Common myeloid progenitor, CD34-positive (primary cell): Measurements from ENCODE around the gene PLCL1.

Source experiments
- CTCF ChIA-PET: fragments of 350-600 bp; sonication (Branson Sonifier 250); formaldehyde crosslinking; loops from one replicate; lab custom pipeline; 2021; ENCODE audit warnings: antibody characterized with exemption; lab: Charles Lee
- POLR2A ChIA-PET: fragments of 350-600 bp; sonication (Branson Sonifier 250); formaldehyde crosslinking; loops from one replicate; lab custom pipeline; 2021; ENCODE audit warnings: antibody characterized with exemption; lab: Charles Lee
- DNase-seq, 3 donors: peaks; one replicate each; pipeline versions ENCODE4 v3.0.0 to v3.0.0-alpha.2; 2013
- H3K27ac ChIP-seq, 2 experiments: 1 replicate in 1 of 2; 2 replicates in 1 of 2; pipeline ENCODE4 v1.7.0; 2013; ENCODE audit warnings: inconsistent platforms in 2 of 2, low read length in 2 of 2, mild to moderate bottlenecking in 2 of 2, low read depth in 1 of 2, moderate library complexity in 1 of 2; ENCODE audit not compliant: severe bottlenecking in 2 of 2, insufficient read depth in 1 of 2, poor library complexity in 1 of 2
- H3K27me3 ChIP-seq, 5 experiments: replicated peaks in 2 of 5; 1 replicate in 3 of 5; 2 replicates in 2 of 5; pipeline versions ENCODE4 v1.6.1 to v1.7.0; 2013; ENCODE audit warnings: low read length in 4 of 5, mild to moderate bottlenecking in 2 of 5, moderate library complexity in 2 of 5, inconsistent platforms in 1 of 5; ENCODE audit not compliant: insufficient read depth in 5 of 5, control insufficient read depth in 4 of 5
- H3K36me3 ChIP-seq, 4 experiments: 1 replicate in 2 of 4; 2 replicates in 2 of 4; pipeline versions ENCODE4 v1.6.1 to v1.7.0; 2013; ENCODE audit warnings: low read length in 3 of 4, control low read depth in 1 of 4, mild to moderate bottlenecking in 1 of 4; ENCODE audit not compliant: control insufficient read depth in 4 of 4, insufficient read depth in 4 of 4
- H3K4me1 ChIP-seq, 4 experiments: 1 replicate in 3 of 4; 2 replicates in 1 of 4; pipeline versions ENCODE4 v1.6.1 to v1.7.1; 2013; ENCODE audit warnings: low read length in 3 of 4, mild to moderate bottlenecking in 3 of 4, control low read depth in 1 of 4, inconsistent platforms in 1 of 4, moderate library complexity in 1 of 4; ENCODE audit not compliant: control insufficient read depth in 4 of 4, insufficient read depth in 4 of 4; ENCODE audit errors: control extremely low read depth in 1 of 4
- H3K4me3 ChIP-seq, 7 experiments: 1 replicate in 4 of 7; 2 replicates in 3 of 7; pipeline versions ENCODE4 v1.5.1 to v1.7.0; 2013; ENCODE audit warnings: mild to moderate bottlenecking in 7 of 7, low read length in 6 of 7, moderate library complexity in 6 of 7, inconsistent platforms in 2 of 7, low read depth in 2 of 7, control low read depth in 1 of 7; ENCODE audit not compliant: insufficient read depth in 4 of 7, control insufficient read depth in 1 of 7; ENCODE audit errors: extremely low read depth in 1 of 7
- H3K9me3 ChIP-seq, 5 experiments: 1 replicate in 4 of 5; 2 replicates in 1 of 5; pipeline versions ENCODE4 v1.6.1 to v1.7.1; 2013; ENCODE audit warnings: low read length in 4 of 5, mild to moderate bottlenecking in 2 of 5, inconsistent platforms in 1 of 5, low read depth in 1 of 5, moderate library complexity in 1 of 5; ENCODE audit not compliant: control insufficient read depth in 4 of 5, insufficient read depth in 2 of 5; ENCODE audit errors: control extremely low read depth in 1 of 5
- WGBS: methylation state at CpG from one replicate; pipeline ENCODE4 v1.1.5; 2013; ENCODE audit not compliant: insufficient coverage; 5-methylcytosine and 5-hydroxymethylcytosine counted together

PLCL1 gene

GRCh38 chr2:198143793-198144192 lies 339.4 kb downstream of the PLCL1 start:
- ChIA-PET POLR2A (no interaction called here), CTCF (no interaction called here)
- H3K4me3 ChIP-seq: no peak overlapping the region
- no peaks in the 10 kb centered on the region for H3K9me3 ChIP-seq
- peaks cover 0 to 1% (median 0%) of the 10 kb centered on the region in 5 experiments for H3K27me3 ChIP-seq
- 100% methylated on average over 1 of the region's 1 CpG for WGBS
- H3K36me3 ChIP-seq: no peaks in the 10 kb centered on the region
- H3K27ac ChIP-seq: no peak overlapping the region
- peaks cover 0 to 6% (median 2%) of the 10 kb centered on the region in 4 experiments for H3K4me1 ChIP-seq
- no peak for DNase-seq

GRCh38 chr2:198144660-198145059 lies 340.3 kb downstream of the PLCL1 start:
- H3K27ac ChIP-seq: no peak overlapping the region
- POLR2A ChIA-PET: no interaction called here
- no peaks in the 10 kb centered on the region for H3K9me3 ChIP-seq
- DNase-seq: peak; percentile 44 to 88 (median 85)
- peaks cover 0 to 1% (median 0%) of the 10 kb centered on the region in 5 experiments for H3K27me3 ChIP-seq
- no peak overlapping the region for H3K4me3 ChIP-seq
- 0% methylated on average over 2 of the region's 3 CpGs for WGBS
- CTCF ChIA-PET: interaction anchor here (1.5 to 2.0 kb wide), 2 partner anchors 9 to 17 kb away, joined by 4 to 8 read pairs; no protein-coding TSS in a partner anchor
- peaks cover 0 to 4% (median 2%) of the 10 kb centered on the region in 4 experiments for H3K4me1 ChIP-seq
- H3K36me3 ChIP-seq: no peaks in the 10 kb centered on the region

GRCh38 chr2:198146346-198146940 lies 342.1 kb downstream of the PLCL1 start:
- Histone ChIP-seq H3K27me3 (peaks cover 0 to 1% (median 0%) of the 10 kb centered on the region in 5 experiments), H3K4me1 (peaks cover 0 to 4% (median 2%) of the 10 kb centered on the region in 4 experiments), H3K36me3 (no peaks in the 10 kb centered on the region), H3K9me3 (no peaks in the 10 kb centered on the region), H3K4me3 (no peak overlapping the region), H3K27ac (no peak overlapping the region)
- 100% methylated on average over 3 of the region's 3 CpGs for WGBS
- no peak for DNase-seq
- ChIA-PET POLR2A (interaction anchor here (0.6 kb wide), 1 partner anchor 1188 kb away, joined by 10 read pairs; no protein-coding TSS in a partner anchor), CTCF (interaction anchor here (1.5 to 2.0 kb wide), 2 partner anchors 10 to 18 kb away, joined by 4 to 8 read pairs; no protein-coding TSS in a partner anchor)

- ChIA-PET POLR2A (no interaction called here), CTCF (interaction anchor here (1.4 kb wide), 1 partner anchor 9 kb away, joined by 3 read pairs; no protein-coding TSS in a partner anchor)
- Histone ChIP-seq H3K4me1 (no peaks in the 10 kb centered on the region), H3K4me3 (no peak overlapping the region), H3K27ac (no peak overlapping the region), H3K27me3 (no peaks in the 10 kb centered on the region), H3K9me3 (peaks cover 0 to 9% (median 3%) of the 10 kb centered on the region in 5 experiments), H3K36me3 (no peaks in the 10 kb centered on the region)
- no peak for DNase-seq
Observed at GRCh38 chr2:198157314-198157713, 352.9 kb downstream of the PLCL1 start.

- POLR2A ChIA-PET: no interaction called here
- Histone ChIP-seq H3K9me3 (peaks cover 0 to 9% (median 2%) of the 10 kb centered on the region in 5 experiments), H3K4me1 (no peaks in the 10 kb centered on the region), H3K27me3 (peaks cover 0 to 4% (median 0%) of the 10 kb centered on the region in 5 experiments), H3K4me3 (no peak overlapping the region), H3K36me3 (no peaks in the 10 kb centered on the region), H3K27ac (no peak overlapping the region)
- DNase-seq: no peak
- CTCF ChIA-PET: no interaction called here
Observed at GRCh38 chr2:198161151-198161550, 356.8 kb downstream of the PLCL1 start.

GRCh38 chr2:198162276-198162675 lies 357.9 kb downstream of the PLCL1 start:
- Histone ChIP-seq H3K27ac (no peak overlapping the region), H3K9me3 (peaks cover 0 to 9% (median 2%) of the 10 kb centered on the region in 5 experiments), H3K4me1 (no peaks in the 10 kb centered on the region), H3K27me3 (peaks cover 0 to 4% (median 0%) of the 10 kb centered on the region in 5 experiments), H3K4me3 (no peak overlapping the region), H3K36me3 (no peaks in the 10 kb centered on the region)
- POLR2A ChIA-PET: no interaction called here
- CTCF ChIA-PET: no interaction called here
- no peak for DNase-seq

- Histone ChIP-seq H3K4me3 (no peak overlapping the region), H3K27ac (no peak overlapping the region), H3K4me1 (no peaks in the 10 kb centered on the region), H3K27me3 (peaks cover 0 to 4% (median 0%) of the 10 kb centered on the region in 5 experiments), H3K36me3 (no peaks in the 10 kb centered on the region), H3K9me3 (no peaks in the 10 kb centered on the region)
- 97% methylated on average over 6 of the region's 6 CpGs for WGBS
- ChIA-PET POLR2A (no interaction called here), CTCF (no interaction called here)
- no peak for DNase-seq
Observed at GRCh38 chr2:198164843-198165242, 360.4 kb downstream of the PLCL1 start.
